ENCODE results near the gene CHST6.
"Not testable (repeated sequence)": the region's sequence is repeated elsewhere in the genome, so short reads cannot be mapped to it uniquely, and the experiment has no call there.

CHST6 gene

GRCh38 chr16:75432828-75433731 lies 62.2 kb downstream of the CHST6 start, which contains the start of gene CFDP1:
TSS of gene CFDP1 (minus strand) at chr16:75433503. CDS start at chr16:75433352, 151 bp downstream.
- peak; percentile 85 to 96 (median 91) for DNase-seq

- no peak for DNase-seq
Observed at GRCh38 chr16:75429621-75430403, 65.4 kb downstream of the CHST6 start.

- DNase-seq: not testable (repeated sequence)
Observed at GRCh38 chr16:75426524-75426923, 68.7 kb downstream of the CHST6 start.

GRCh38 chr16:75424105-75424762 lies 71.0 kb downstream of the CHST6 start:
- not testable (repeated sequence) for DNase-seq

- no peak for DNase-seq
Observed at GRCh38 chr16:75423723-75424104, 71.5 kb downstream of the CHST6 start.
